ENCODE measurements around the gene PLXNA3. TPM values are rescaled to one million over a fixed set of nuclear protein-coding genes. Genes with fewer than 3 reads are reported as not detected.

The PLXNA3 gene
- total and polyA plus RNA-seq, 10 of the 15 experiments (the other 5 are each of a cell fraction or from before 2014, with no cell fraction given), result 0.26 to 26.8 (median 3.4) TPM

DNA sequence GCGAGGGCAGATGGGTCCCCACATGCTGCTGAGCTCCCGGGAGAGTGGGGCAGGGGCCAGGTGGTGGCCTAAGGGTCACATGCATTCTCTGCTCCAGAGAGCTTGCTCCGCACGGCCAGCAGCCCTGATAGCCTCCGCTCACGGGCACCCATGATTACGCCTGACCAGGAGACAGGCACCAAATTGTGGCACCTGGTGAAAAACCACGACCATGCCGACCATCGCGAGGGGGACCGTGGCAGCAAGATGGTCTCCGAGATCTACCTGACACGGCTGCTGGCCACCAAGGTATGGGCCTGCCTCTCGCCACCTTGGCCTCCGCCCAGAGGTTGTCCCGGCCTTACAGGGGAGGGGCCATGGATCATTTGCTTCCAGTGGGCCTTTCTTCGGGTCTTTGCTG, 11.8 kb downstream of the PLXNA3 start:
- Histone ChIP-seq H3K27ac (ENCODE audit: control insufficient read depth, insufficient read depth) (no peak overlapping the region), H3K36me3 (ENCODE audit: control insufficient read depth in 2 of 2, insufficient read depth in 2 of 2, low read length in 1 of 2) (peaks cover 0 to 2% of the 10 kb centered on the region in 2 experiments; a peak in 3 of 4 replicates), H3K27me3 (replicated peaks in 1 of 2; ENCODE audit: control insufficient read depth in 2 of 2, insufficient read depth in 2 of 2, low read length in 1 of 2) (no peaks in the 10 kb centered on the region), H3K4me1 (ENCODE audit: control insufficient read depth, insufficient read depth, low read length) (no peaks in the 10 kb centered on the region), H3K79me2 (ENCODE audit: control insufficient read depth, insufficient read depth, low read length) (no peaks in the 10 kb centered on the region), H2AFZ (ENCODE audit: control insufficient read depth, low read depth, low read length) (no peak overlapping the region), H3K9me3 (replicated peaks; ENCODE audit: control insufficient read depth, insufficient read depth, low read length) (no peaks in the 10 kb centered on the region; the same call in 2 of the 3 replicates), H4K20me1 (ENCODE audit: control insufficient read depth, insufficient read depth) (no peaks in the 10 kb centered on the region), H3K4me3 (no peak overlapping the region), H3K9ac (ENCODE audit: control insufficient read depth, insufficient read depth, low read length) (no peak overlapping the region), H3K4me2 (ENCODE audit: control insufficient read depth, insufficient read depth) (no peak overlapping the region)
- ChIA-PET CTCF (interaction anchor here (0.7 kb wide), 1 partner anchor 949 kb away, joined by 4 read pairs; no protein-coding TSS in a partner anchor), POLR2A (interaction anchor here (0.5 kb wide), 1 partner anchor 18 kb away, joined by 4 read pairs; no protein-coding TSS in a partner anchor), SMC1A (ENCODE audit: uncharacterized antibody, unreplicated experiment) (no interaction called here), RAD21 (ENCODE audit: unreplicated experiment) (no interaction called here)
- BruUV-seq (replicated peaks), result no TSS peak
- intact Hi-C loops (cut with micrococcal nuclease; ENCODE audit: unreplicated experiment) (no loop called here), in situ Hi-C loops (cut with MboI) (no loop called here)
- FAIRE-seq, result no peak
- WGBS (ENCODE audit: insufficient coverage, insufficient replicate concordance, low lambda C conversion rate, missing lambda C conversion rate), result 84% methylated on average over 18 of the region's 18 CpGs
- no peak for ATAC-seq
- no peak for DNase-seq (ENCODE audit: low read depth, low spot score)
- TF ChIP-seq, protein P1, sequence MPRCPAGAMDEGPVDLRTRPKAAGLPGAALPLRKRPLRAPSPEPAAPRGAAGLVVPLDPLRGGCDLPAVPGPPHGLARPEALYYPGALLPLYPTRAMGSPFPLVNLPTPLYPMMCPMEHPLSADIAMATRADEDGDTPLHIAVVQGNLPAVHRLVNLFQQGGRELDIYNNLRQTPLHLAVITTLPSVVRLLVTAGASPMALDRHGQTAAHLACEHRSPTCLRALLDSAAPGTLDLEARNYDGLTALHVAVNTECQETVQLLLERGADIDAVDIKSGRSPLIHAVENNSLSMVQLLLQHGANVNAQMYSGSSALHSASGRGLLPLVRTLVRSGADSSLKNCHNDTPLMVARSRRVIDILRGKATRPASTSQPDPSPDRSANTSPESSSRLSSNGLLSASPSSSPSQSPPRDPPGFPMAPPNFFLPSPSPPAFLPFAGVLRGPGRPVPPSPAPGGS (IDR thresholded peaks at IDR 0.05; ENCODE audit: borderline replicate concordance, insufficient read depth, low read depth, low read length, poor library complexity, severe bottlenecking), result no peak
- TF ChIP-seq, protein P2, sequence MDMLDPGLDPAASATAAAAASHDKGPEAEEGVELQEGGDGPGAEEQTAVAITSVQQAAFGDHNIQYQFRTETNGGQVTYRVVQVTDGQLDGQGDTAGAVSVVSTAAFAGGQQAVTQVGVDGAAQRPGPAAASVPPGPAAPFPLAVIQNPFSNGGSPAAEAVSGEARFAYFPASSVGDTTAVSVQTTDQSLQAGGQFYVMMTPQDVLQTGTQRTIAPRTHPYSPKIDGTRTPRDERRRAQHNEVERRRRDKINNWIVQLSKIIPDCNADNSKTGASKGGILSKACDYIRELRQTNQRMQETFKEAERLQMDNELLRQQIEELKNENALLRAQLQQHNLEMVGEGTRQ (IDR thresholded peaks at IDR 0.05; ENCODE audit: borderline replicate concordance, low read depth, low read length), result no peak
- TF ChIP-seq, protein P3, sequence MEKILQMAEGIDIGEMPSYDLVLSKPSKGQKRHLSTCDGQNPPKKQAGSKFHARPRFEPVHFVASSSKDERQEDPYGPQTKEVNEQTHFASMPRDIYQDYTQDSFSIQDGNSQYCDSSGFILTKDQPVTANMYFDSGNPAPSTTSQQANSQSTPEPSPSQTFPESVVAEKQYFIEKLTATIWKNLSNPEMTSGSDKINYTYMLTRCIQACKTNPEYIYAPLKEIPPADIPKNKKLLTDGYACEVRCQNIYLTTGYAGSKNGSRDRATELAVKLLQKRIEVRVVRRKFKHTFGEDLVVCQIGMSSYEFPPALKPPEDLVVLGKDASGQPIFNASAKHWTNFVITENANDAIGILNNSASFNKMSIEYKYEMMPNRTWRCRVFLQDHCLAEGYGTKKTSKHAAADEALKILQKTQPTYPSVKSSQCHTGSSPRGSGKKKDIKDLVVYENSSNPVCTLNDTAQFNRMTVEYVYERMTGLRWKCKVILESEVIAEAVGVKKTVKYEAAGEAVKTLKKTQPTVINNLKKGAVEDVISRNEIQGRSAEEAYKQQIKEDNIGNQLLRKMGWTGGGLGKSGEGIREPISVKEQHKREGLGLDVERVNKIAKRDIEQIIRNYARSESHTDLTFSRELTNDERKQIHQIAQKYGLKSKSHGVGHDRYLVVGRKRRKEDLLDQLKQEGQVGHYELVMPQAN (conservative IDR thresholded peaks at IDR 0.05), result no peak
- TF ChIP-seq, protein P4, sequence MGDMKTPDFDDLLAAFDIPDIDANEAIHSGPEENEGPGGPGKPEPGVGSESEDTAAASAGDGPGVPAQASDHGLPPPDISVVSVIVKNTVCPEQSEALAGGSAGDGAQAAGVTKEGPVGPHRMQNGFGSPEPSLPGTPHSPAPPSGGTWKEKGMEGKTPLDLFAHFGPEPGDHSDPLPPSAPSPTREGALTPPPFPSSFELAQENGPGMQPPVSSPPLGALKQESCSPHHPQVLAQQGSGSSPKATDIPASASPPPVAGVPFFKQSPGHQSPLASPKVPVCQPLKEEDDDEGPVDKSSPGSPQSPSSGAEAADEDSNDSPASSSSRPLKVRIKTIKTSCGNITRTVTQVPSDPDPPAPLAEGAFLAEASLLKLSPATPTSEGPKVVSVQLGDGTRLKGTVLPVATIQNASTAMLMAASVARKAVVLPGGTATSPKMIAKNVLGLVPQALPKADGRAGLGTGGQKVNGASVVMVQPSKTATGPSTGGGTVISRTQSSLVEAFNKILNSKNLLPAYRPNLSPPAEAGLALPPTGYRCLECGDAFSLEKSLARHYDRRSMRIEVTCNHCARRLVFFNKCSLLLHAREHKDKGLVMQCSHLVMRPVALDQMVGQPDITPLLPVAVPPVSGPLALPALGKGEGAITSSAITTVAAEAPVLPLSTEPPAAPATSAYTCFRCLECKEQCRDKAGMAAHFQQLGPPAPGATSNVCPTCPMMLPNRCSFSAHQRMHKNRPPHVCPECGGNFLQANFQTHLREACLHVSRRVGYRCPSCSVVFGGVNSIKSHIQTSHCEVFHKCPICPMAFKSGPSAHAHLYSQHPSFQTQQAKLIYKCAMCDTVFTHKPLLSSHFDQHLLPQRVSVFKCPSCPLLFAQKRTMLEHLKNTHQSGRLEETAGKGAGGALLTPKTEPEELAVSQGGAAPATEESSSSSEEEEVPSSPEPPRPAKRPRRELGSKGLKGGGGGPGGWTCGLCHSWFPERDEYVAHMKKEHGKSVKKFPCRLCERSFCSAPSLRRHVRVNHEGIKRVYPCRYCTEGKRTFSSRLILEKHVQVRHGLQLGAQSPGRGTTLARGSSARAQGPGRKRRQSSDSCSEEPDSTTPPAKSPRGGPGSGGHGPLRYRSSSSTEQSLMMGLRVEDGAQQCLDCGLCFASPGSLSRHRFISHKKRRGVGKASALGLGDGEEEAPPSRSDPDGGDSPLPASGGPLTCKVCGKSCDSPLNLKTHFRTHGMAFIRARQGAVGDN (IDR thresholded peaks at IDR 0.05), result no peak
- TF ChIP-seq ZNF207 (IDR thresholded peaks at IDR 0.05; ENCODE audit: borderline replicate concordance) (no peak), SP1 (IDR thresholded peaks at IDR 0.05; ENCODE audit: low read depth, low read length) (no peak), MYB (IDR thresholded peaks at IDR 0.05; ENCODE audit: borderline replicate concordance, low read depth, low read length) (no peak), STAT3 (IDR thresholded peaks at IDR 0.05; ENCODE audit: low read depth, low read length) (no peak)
- TF ChIP-seq, protein P5, sequence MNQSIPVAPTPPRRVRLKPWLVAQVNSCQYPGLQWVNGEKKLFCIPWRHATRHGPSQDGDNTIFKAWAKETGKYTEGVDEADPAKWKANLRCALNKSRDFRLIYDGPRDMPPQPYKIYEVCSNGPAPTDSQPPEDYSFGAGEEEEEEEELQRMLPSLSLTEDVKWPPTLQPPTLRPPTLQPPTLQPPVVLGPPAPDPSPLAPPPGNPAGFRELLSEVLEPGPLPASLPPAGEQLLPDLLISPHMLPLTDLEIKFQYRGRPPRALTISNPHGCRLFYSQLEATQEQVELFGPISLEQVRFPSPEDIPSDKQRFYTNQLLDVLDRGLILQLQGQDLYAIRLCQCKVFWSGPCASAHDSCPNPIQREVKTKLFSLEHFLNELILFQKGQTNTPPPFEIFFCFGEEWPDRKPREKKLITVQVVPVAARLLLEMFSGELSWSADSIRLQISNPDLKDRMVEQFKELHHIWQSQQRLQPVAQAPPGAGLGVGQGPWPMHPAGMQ (IDR thresholded peaks at IDR 0.05; ENCODE audit: borderline replicate concordance), result no peak
